ENCODE measurements around the gene TBRG4. TPM values are rescaled to one million over a fixed set of nuclear protein-coding genes. Genes with fewer than 3 reads are reported as not detected.

The TBRG4 gene
- total and polyA plus RNA-seq, 7 donors = 31.8 to 80.1 (median 44.6) TPM

- H3K4me1 ChIP-seq = peaks cover 0 to 18% (median 9%) of the 10 kb centered on the region in 4 donors
- no peak overlapping the region for H3K27ac ChIP-seq
- H3K9me3 ChIP-seq = no peaks in the 10 kb centered on the region
- H3K36me3 ChIP-seq = peaks cover 0 to 3% (median 0%) of the 10 kb centered on the region in 4 donors
- DNase-seq = no peak
- intact Hi-C loops (cut with DNase I) = no loop called here
- no peak overlapping the region for H3K4me3 ChIP-seq
- TF ChIP-seq POLR2AphosphoS5 (IDR thresholded peaks at IDR 0.05) (no peak), CTCF (IDR thresholded peaks at IDR 0.05) (no peak), EP300 (IDR thresholded peaks at IDR 0.05) (no peak), POLR2A (IDR thresholded peaks at IDR 0.05) (no peak)
- no peaks in the 10 kb centered on the region for H3K27me3 ChIP-seq
- WGBS, 2 donors = 78% methylated on average over 3 of the region's 3 CpGs
Measured at GRCh38 chr7:45092931-45093235, 18.6 kb downstream of the TBRG4 start.

GRCh38 chr7:45092100-45092930, 19.2 kb downstream of the TBRG4 start:
- 66 to 67% methylated on average over 7 of the region's 7 CpGs for WGBS, 2 donors
- no peak for TF ChIP-seq EP300 (IDR thresholded peaks at IDR 0.05)
- TF ChIP-seq CTCF (IDR thresholded peaks at IDR 0.05) = no peak
- no peak for TF ChIP-seq POLR2AphosphoS5 (IDR thresholded peaks at IDR 0.05)
- no peak for TF ChIP-seq POLR2A (IDR thresholded peaks at IDR 0.05)
- Histone ChIP-seq H3K27ac (no peak overlapping the region), H3K4me1 (peaks cover 0 to 19% (median 10%) of the 10 kb centered on the region in 4 donors), H3K27me3 (no peaks in the 10 kb centered on the region), H3K4me3 (no peak overlapping the region), H3K9me3 (no peaks in the 10 kb centered on the region), H3K36me3 (no peaks in the 10 kb centered on the region)
- intact Hi-C loops (cut with DNase I) = no loop called here
- peak; percentile 42 for DNase-seq

- Histone ChIP-seq H3K36me3 (no peaks in the 10 kb centered on the region), H3K4me1 (peaks cover 0 to 19% (median 10%) of the 10 kb centered on the region in 4 donors), H3K4me3 (peak overlapping the region; percentile 51 to 79 (median 60)), H3K9me3 (no peaks in the 10 kb centered on the region), H3K27ac (peak overlapping the region; percentile 76 to 82 (median 78)), H3K27me3 (no peaks in the 10 kb centered on the region)
- TF ChIP-seq POLR2A (IDR thresholded peaks at IDR 0.05) (no peak), POLR2AphosphoS5 (IDR thresholded peaks at IDR 0.05) (no peak), CTCF (IDR thresholded peaks at IDR 0.05) (no peak), EP300 (IDR thresholded peaks at IDR 0.05) (no peak)
- 6 to 8% methylated on average over 22 of the region's 22 CpGs for WGBS, 2 donors
- intact Hi-C loops (cut with DNase I) = loop anchor here (5.0 kb wide), 1 partner anchor 87 kb away; the partner anchor contains the start of gene CCM2
- DNase-seq = peak; percentile 82
Measured at GRCh38 chr7:45089341-45089891, 22.1 kb downstream of the TBRG4 start.

GRCh38 chr7:45088821-45089340, 22.6 kb downstream of the TBRG4 start, which contains the start of gene NACAD:
TSS of gene NACAD (minus strand) at chr7:45088969. CDS start at chr7:45088894, 75 bp downstream.
- Histone ChIP-seq H3K27me3 (no peaks in the 10 kb centered on the region), H3K9me3 (no peaks in the 10 kb centered on the region), H3K4me3 (peak within 1 kb of the TSS; percentile 51 to 79 (median 60)), H3K4me1 (peaks cover 0 to 19% (median 10%) of the 10 kb centered on the region in 4 donors), H3K36me3 (no peaks in the 10 kb centered on the region), H3K27ac (peak within 1 kb of the TSS; percentile 76 to 82 (median 78))
- peak; percentile 80 for DNase-seq
- TF ChIP-seq POLR2A (IDR thresholded peaks at IDR 0.05) (no peak), POLR2AphosphoS5 (IDR thresholded peaks at IDR 0.05) (peak in 3 of 4 donors; percentile 12 to 41 (median 29))
- WGBS, 2 donors = 1% methylated on average over 50 of the region's 50 CpGs
- intact Hi-C loops (cut with DNase I) = loop anchor here (5.0 kb wide), 1 partner anchor 87 kb away; the partner anchor contains the start of gene CCM2
